ENCODE measurements around the gene CD86.

GRCh38 chr3:122084799-122085198 is 29.6 kb downstream of the CD86 start:
- TF ChIP-seq CTCF (IDR thresholded peaks at IDR 0.05): no peak
- no peak for TF ChIP-seq POLR2A (IDR thresholded peaks at IDR 0.05)
